Spleen (tissue), 11 donors: ENCODE measurements around the gene TANC1. TPM values are rescaled to one million over a fixed set of nuclear protein-coding genes. Genes with fewer than 3 reads are reported as not detected.

Source experiments
- DNase-seq: peaks from one replicate; pipeline ENCODE4 v3.0.0-alpha.2; 2020
- H3K27ac ChIP-seq, 8 donors: fragments of 200-600 bp; sonication (generic) in 7 of 8; 1 replicate in 4 of 8; 2 replicates in 4 of 8; pipeline versions ENCODE4 v1.5.0 to v1.8.0; 2016 to 2021; ENCODE audit warnings: inconsistent platforms in 4 of 8, mild to moderate bottlenecking in 4 of 8, moderate library complexity in 1 of 8
- H3K27me3 ChIP-seq, 7 donors: fragments of 200-600 bp; sonication (generic) in 6 of 7; replicated peaks in 1 of 7; 1 replicate in 4 of 7; 2 replicates in 3 of 7; pipeline versions ENCODE4 v1.5.0 to v1.8.0; 2016 to 2021; ENCODE audit warnings: inconsistent platforms in 3 of 7, mild to moderate bottlenecking in 1 of 7
- H3K36me3 ChIP-seq, 6 donors: fragments of 200-600 bp; sonication (generic) in 5 of 6; 1 replicate in 4 of 6; 2 replicates in 2 of 6; pipeline versions ENCODE4 v1.5.0 to v1.8.0; 2016 to 2021; ENCODE audit warnings: inconsistent platforms in 2 of 6
- H3K4me1 ChIP-seq, 6 donors: fragments of 200-600 bp; sonication (generic) in 5 of 6; 1 replicate in 3 of 6; 2 replicates in 3 of 6; pipeline versions ENCODE4 v1.5.0 to v1.8.0; 2016 to 2021; ENCODE audit warnings: inconsistent platforms in 3 of 6
- H3K4me3 ChIP-seq, 8 donors: fragments of 200-600 bp; sonication (generic) in 7 of 8; 1 replicate in 4 of 8; 2 replicates in 4 of 8; pipeline versions ENCODE4 v1.5.0 to v1.8.0; 2016 to 2021; ENCODE audit warnings: inconsistent platforms in 4 of 8, mild to moderate bottlenecking in 4 of 8, moderate library complexity in 2 of 8
- H3K9me3 ChIP-seq, 8 donors: fragments of 200-600 bp; sonication (generic) in 7 of 8; 1 replicate in 4 of 8; 2 replicates in 4 of 8; pipeline versions ENCODE4 v1.5.0 to v1.8.0; 2016 to 2021; ENCODE audit warnings: inconsistent platforms in 4 of 8
- POLR2A ChIP-seq, 3 donors: fragments of 450-650 bp; IDR thresholded peaks; one replicate each; pipeline ENCODE4 v1.5.1; 2017; ENCODE audit warnings: antibody characterized with exemption in 3 of 3, mild to moderate bottlenecking in 1 of 3
- POLR2AphosphoS5 ChIP-seq, 3 donors: sonication (generic); formaldehyde crosslinking; IDR thresholded peaks; one replicate each; pipeline ENCODE4 v1.5.1; 2017; ENCODE audit warnings: antibody characterized with exemption in 3 of 3
- WGBS, 5 donors: extraction: QIAGEN DNeasy Blood & Tissue Kit in 3 of 5; methylation state at CpG; one replicate each; pipeline versions ENCODE4 v1.1.5 to v1.1.7; 2013 to 2018; 5-methylcytosine and 5-hydroxymethylcytosine counted together
- intact Hi-C: fragments of 100-400 bp; cut with DNase I; formaldehyde crosslinking; loops from one replicate; pipeline ENCODE4 v1.15.0; 2023; ENCODE audit warnings: low total_unique reads
- polyA plus RNA-seq, 3 donors: library from polyadenylated mRNA; stranded (reverse); fragments of 200-250 nt; gene quantifications; one replicate each; pipeline ENCODE4 v1.2.1, GENCODE V29; 2013
- total RNA-seq, 7 donors: library from RNA; depleted of rRNA in 3 of 7; stranded (reverse); fragments of >200 nt in 3 of 7; fragmentation: NEBNext Ultra II Directional in 4 of 7; extraction: Animal tissue kit (Norgen Biotek cat#: 25700) in 4 of 7; gene quantifications; one replicate each; pipeline versions ENCODE4 v1.1.0 to v1.2.1, GENCODE V29; 2016 to 2021
- TF ChIP-seq, protein P1 (sequence below), 11 experiments: fragments of 200-600 bp in 7 of 11; fragments of 450-650 bp in 4 of 11; sonication (generic) in 4 of 11; IDR thresholded peaks in 8 of 11; conservative IDR thresholded peaks in 3 of 11; 1 replicate in 7 of 11; 2 replicates in 4 of 11; pipeline versions ENCODE4 v1.4.0 to v1.8.0; 2016 to 2021; ENCODE audit warnings: antibody characterized with exemption in 11 of 11, inconsistent platforms in 4 of 11, mild to moderate bottlenecking in 1 of 11
- donor health status: healthy with polysubstance abuse.
- donor health status: DM: no; HTN: no; CAD: no; lungs with moderate emphysema.
- donor health status: DM: no; HTN: no; CAD: no.
- donor health status: Bipolar disorder and iron deficiency.
- donor health status: healthy.
- donor health status: DM: no; HTN: no; CAD: no.
- donor health status: DM: yes; HTN: yes; CAD: no.

The TANC1 gene
- total and polyA plus RNA-seq, 10 donors, result 3.1 to 28.2 (median 21.7) TPM

DNA sequence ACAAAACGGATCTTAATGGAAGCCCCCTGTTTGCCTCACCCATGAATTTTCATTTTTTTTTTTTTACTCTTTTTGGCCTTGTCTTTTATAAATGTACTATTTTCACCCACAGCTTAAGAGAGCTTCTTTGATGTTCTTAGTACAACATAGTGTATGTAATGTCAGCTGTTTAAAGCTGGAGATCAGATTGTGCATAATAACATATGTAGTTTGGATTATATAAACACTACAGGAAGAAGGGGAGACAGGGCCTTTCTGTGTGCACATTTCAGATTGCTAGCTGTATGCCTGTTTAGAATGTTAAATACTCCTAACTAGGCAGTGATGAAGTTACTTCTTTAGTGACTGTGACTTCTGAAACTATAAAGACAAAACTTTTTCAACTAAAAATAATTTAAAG, 2.1 kb upstream of the TANC1 start:
- DNase-seq, result no peak
- WGBS, 5 donors, result 85 to 95% (median 93%) methylated on average over 1 of the region's 1 CpG
- H3K36me3 ChIP-seq, result no peaks in the 10 kb centered on the region
- no peak overlapping the region for H3K27ac ChIP-seq
- intact Hi-C loops, result no loop called here
- peaks cover 0 to 40% (median 31%) of the 10 kb centered on the region in 6 donors for H3K4me1 ChIP-seq
- TF ChIP-seq POLR2A (IDR thresholded peaks at IDR 0.05), result no peak
- TF ChIP-seq, protein P1, sequence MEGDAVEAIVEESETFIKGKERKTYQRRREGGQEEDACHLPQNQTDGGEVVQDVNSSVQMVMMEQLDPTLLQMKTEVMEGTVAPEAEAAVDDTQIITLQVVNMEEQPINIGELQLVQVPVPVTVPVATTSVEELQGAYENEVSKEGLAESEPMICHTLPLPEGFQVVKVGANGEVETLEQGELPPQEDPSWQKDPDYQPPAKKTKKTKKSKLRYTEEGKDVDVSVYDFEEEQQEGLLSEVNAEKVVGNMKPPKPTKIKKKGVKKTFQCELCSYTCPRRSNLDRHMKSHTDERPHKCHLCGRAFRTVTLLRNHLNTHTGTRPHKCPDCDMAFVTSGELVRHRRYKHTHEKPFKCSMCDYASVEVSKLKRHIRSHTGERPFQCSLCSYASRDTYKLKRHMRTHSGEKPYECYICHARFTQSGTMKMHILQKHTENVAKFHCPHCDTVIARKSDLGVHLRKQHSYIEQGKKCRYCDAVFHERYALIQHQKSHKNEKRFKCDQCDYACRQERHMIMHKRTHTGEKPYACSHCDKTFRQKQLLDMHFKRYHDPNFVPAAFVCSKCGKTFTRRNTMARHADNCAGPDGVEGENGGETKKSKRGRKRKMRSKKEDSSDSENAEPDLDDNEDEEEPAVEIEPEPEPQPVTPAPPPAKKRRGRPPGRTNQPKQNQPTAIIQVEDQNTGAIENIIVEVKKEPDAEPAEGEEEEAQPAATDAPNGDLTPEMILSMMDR (IDR thresholded peaks at IDR 0.05 in 8 of 11, conservative IDR thresholded peaks at IDR 0.05 in 3 of 11), result no peak
- H3K27me3 ChIP-seq, result peaks cover 0 to 41% (median 17%) of the 10 kb centered on the region in 7 donors
- H3K9me3 ChIP-seq, result no peaks in the 10 kb centered on the region
- no peak overlapping the region for H3K4me3 ChIP-seq

DNA sequence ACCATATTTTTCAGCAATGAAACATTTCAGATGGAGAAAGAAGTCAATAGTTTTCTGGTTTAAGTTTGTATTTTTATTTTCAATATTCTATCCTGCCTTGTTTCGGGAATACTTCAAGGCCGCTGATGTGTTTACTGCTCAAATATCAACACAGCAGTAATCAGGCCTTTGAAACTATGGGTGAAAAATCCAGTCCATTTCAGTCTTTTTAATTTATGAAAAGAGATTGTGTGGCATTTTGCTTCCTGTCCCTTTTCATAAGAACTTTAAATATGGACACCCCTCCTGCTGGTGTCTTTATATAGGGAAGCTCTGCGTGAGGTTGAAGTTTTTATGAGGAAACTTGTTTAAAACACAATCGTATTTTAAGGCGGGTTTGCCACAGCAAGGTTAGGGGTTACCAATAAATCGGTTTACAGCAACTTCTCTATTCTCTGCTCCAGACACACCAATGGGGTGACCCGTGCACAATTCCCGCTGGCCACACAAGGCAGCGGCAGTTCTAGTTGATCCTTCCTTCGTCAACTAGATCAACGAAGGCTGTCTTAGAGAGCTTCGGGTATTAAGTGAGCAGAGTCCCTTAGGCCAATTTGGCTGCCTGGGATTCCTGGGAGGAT, 1.2 kb upstream of the TANC1 start:
- H3K36me3 ChIP-seq, result no peaks in the 10 kb centered on the region
- H3K9me3 ChIP-seq, result no peaks in the 10 kb centered on the region
- peak overlapping the region in 2 of 8 donors; percentile 68 to 80 for H3K4me3 ChIP-seq
- H3K27ac ChIP-seq, result peak overlapping the region in 7 of 8 donors; percentile 73 to 85 (median 81)
- H3K27me3 ChIP-seq, result peaks cover 0 to 42% (median 17%) of the 10 kb centered on the region in 7 donors
- 49 to 72% (median 54%) methylated on average over 11 to 12 of the region's 12 CpGs for WGBS, 5 donors
- no peak for DNase-seq
- peaks cover 0 to 45% (median 36%) of the 10 kb centered on the region in 6 donors for H3K4me1 ChIP-seq
- TF ChIP-seq, protein P1 (IDR thresholded peaks at IDR 0.05 in 8 of 11, conservative IDR thresholded peaks at IDR 0.05 in 3 of 11), result no peak
- TF ChIP-seq POLR2A (IDR thresholded peaks at IDR 0.05), result no peak
- no peak for TF ChIP-seq POLR2AphosphoS5 (IDR thresholded peaks at IDR 0.05)
- intact Hi-C loops, result no loop called here

DNA sequence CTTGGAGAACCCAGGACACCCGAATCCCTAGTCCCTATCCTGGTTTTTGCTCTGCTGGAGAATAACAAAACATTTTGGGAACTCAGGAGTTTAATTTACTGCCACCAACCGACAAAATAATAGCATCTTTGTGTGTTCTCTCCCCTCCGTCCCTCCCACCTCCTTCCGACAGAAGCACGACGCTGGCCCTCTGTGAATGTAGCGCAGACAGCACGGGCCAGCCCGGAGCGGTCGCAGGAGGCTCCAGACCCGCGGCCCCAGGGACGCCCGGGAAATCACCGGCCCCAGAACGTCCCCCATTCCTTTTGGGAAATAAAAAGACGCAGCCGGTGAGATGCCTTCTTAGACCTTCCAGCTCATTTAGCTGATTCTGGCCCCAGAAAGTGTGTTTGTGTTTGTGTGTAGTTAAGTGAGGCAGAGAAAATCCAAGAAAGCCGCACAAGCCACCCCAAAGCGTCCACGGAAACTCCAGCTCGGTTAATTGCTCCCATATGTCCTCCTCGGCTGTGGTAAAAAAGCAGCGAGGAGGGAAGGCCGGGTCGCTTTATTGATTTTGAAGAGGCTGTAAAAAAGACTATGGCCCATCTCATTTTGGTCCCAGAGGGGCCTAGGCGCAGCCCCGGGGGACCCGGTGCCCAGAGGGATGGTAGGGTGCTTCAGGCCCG, 577 bp upstream of the TANC1 start:
- intact Hi-C loops, result no loop called here
- peaks cover 0 to 42% (median 17%) of the 10 kb centered on the region in 7 donors for H3K27me3 ChIP-seq

More for the DNA sequence above, 577 bp upstream of the TANC1 start:
- 4 to 8% (median 5%) methylated on average over 28 to 31 of the region's 31 CpGs for WGBS, 5 donors
- no peak for DNase-seq
- TF ChIP-seq POLR2A (IDR thresholded peaks at IDR 0.05) (no peak), POLR2AphosphoS5 (IDR thresholded peaks at IDR 0.05) (peak in 1 of 3 donors; percentile 32)
- TF ChIP-seq, protein P1 (IDR thresholded peaks at IDR 0.05 in 8 of 11, conservative IDR thresholded peaks at IDR 0.05 in 3 of 11), result no peak
- peak overlapping the region; percentile 36 to 85 (median 80) for H3K27ac ChIP-seq
- H3K36me3 ChIP-seq, result no peaks in the 10 kb centered on the region
- H3K4me1 ChIP-seq, result peaks cover 0 to 45% (median 38%) of the 10 kb centered on the region in 6 donors
- H3K9me3 ChIP-seq, result no peaks in the 10 kb centered on the region
- peak overlapping the region; percentile 58 to 80 (median 70) for H3K4me3 ChIP-seq
